PC-9 (cell line): Measurements from ENCODE around the gene ZNF217. TPM values are rescaled to one million over a fixed set of nuclear protein-coding genes. Genes with fewer than 3 reads are reported as not detected.
"Not testable (repeated sequence)": the region's sequence is repeated elsewhere in the genome, so short reads cannot be mapped to it uniquely, and the experiment has no call there.

Experiments
- BruUV-seq: library from RNA; stranded (reverse); fragments of 400-500 nt; replicated peaks from 2 replicates; lab custom pipeline; 2021; lab: Mats Ljungman, UMichigan
- CTCF ChIA-PET: fragments of 300-600 bp; sonication (Branson Sonifier 250); formaldehyde crosslinking; loops from one replicate; lab custom pipeline; 2022; ENCODE audit warnings: antibody characterized with exemption; lab: Charles Lee
- POLR2A ChIA-PET: fragments of 300-600 bp; sonication (Branson Sonifier 250); formaldehyde crosslinking; loops from one replicate; lab custom pipeline; 2022; ENCODE audit warnings: antibody characterized with exemption; ENCODE audit not compliant: unreplicated experiment; lab: Charles Lee
- DNase-seq, 2 experiments: peaks; one replicate each; pipeline versions ENCODE4 v3.0.0 to v3.0.0-alpha.2; 2015 to 2022; ENCODE audit warnings: mixed read lengths in 1 of 2
- H2AFZ ChIP-seq: fragments of 200-600 bp; sonication (generic); 2 replicates; pipeline ENCODE4 v1.8.1; 2017; ENCODE audit warnings: antibody characterized with exemption
- H3F3A ChIP-seq: fragments of 200-600 bp; sonication (generic); 2 replicates; pipeline ENCODE4 v1.8.1; 2017; ENCODE audit warnings: antibody characterized with exemption, mild to moderate bottlenecking, low read depth; ENCODE audit not compliant: insufficient read depth
- H3K27ac ChIP-seq: fragments of 200-600 bp; sonication (generic); 2 replicates; pipeline ENCODE4 v1.6.1; 2016; ENCODE audit warnings: mixed run types
- H3K27me3 ChIP-seq: fragments of 200-600 bp; sonication (generic); 2 replicates; pipeline ENCODE4 v1.6.1; 2016; ENCODE audit warnings: low read depth, mixed run types; ENCODE audit not compliant: insufficient read depth
- H3K36me3 ChIP-seq: fragments of 200-600 bp; sonication (generic); 2 replicates; pipeline ENCODE4 v1.6.1; 2016; ENCODE audit warnings: low read depth, mixed run types
- H3K4me1 ChIP-seq: fragments of 200-600 bp; sonication (generic); replicated peaks from 2 replicates; pipeline ENCODE4 v1.6.1; 2016; ENCODE audit warnings: mixed run types; ENCODE audit not compliant: insufficient read depth
- H3K4me2 ChIP-seq: fragments of 200-600 bp; sonication (generic); 2 replicates; pipeline ENCODE4 v1.6.1; 2017; ENCODE audit warnings: mixed run types
- H3K4me3 ChIP-seq: fragments of 200-600 bp; sonication (generic); 2 replicates; pipeline ENCODE4 v1.6.1; 2016; ENCODE audit warnings: mixed run types
- H3K79me2 ChIP-seq: fragments of 200-600 bp; sonication (generic); 2 replicates; pipeline ENCODE4 v1.6.1; 2017; ENCODE audit warnings: low read depth, mixed run types
- H3K9me2 ChIP-seq: fragments of 200-600 bp; sonication (generic); 2 replicates; pipeline ENCODE4 v1.8.1; 2017; ENCODE audit warnings: mild to moderate bottlenecking; ENCODE audit not compliant: insufficient read depth
- H3K9me3 ChIP-seq: fragments of 200-600 bp; sonication (generic); 2 replicates; pipeline ENCODE4 v1.8.1; 2016; ENCODE audit warnings: low read depth; ENCODE audit not compliant: insufficient read depth
- H4K20me1 ChIP-seq: fragments of 200-600 bp; sonication (generic); 2 replicates; pipeline ENCODE4 v1.8.1; 2017; ENCODE audit not compliant: insufficient read depth
- EZH2 ChIP-seq: fragments of 200-600 bp; sonication (generic); IDR thresholded peaks from 2 replicates; pipeline ENCODE4 v1.8.0; 2017; ENCODE audit warnings: antibody characterized with exemption, low read depth
- intact Hi-C: fragments of 100-400 bp; cut with micrococcal nuclease; formaldehyde crosslinking; loops from one replicate; pipeline ENCODE4 v1.10.0; 2022; ENCODE audit not compliant: unreplicated experiment
- total RNA-seq: library from RNA; stranded (reverse); gene quantifications from 2 replicates; pipeline ENCODE4 v1.2.3, GENCODE V29; 2021
- TF ChIP-seq, protein P1 (sequence below): fragments of 200-600 bp; sonication (generic); conservative IDR thresholded peaks from 2 replicates; pipeline ENCODE4 v1.6.1; 2017; ENCODE audit warnings: mixed run types, antibody characterized with exemption, mild to moderate bottlenecking, moderate library complexity

Gene ZNF217
- total RNA-seq, 1 experiment from 2014 or later: 63.8 TPM

GRCh38 chr20:53589321-53590065 lies 4.1 kb downstream of the ZNF217 start:
- Histone ChIP-seq H3K27ac (peak overlapping the region; percentile 98), H3K4me2 (peak overlapping the region; percentile 94), H3K79me2 (peaks cover 90% of the 10 kb centered on the region), H3K36me3 (peaks cover 24% of the 10 kb centered on the region), H3K4me3 (peak overlapping the region; percentile 99), H3K4me1 (peaks cover 62% of the 10 kb centered on the region), H3F3A (peaks cover 21% of the 10 kb centered on the region)
- DNase-seq, H3K9me3 ChIP-seq, BruUV-seq, H3K9me2 ChIP-seq, H3K27me3 ChIP-seq, CTCF ChIA-PET, H2AFZ ChIP-seq, H4K20me1 ChIP-seq: not testable (repeated sequence)
- POLR2A ChIA-PET: interaction anchor here (0.6 kb wide), 1 partner anchor 9 kb away, joined by 3 read pairs; no protein-coding TSS in a partner anchor
- intact Hi-C loops: loop anchor here (5.0 kb wide), 2 partner anchors 278 to 328 kb away; no protein-coding TSS in a partner anchor

DNA sequence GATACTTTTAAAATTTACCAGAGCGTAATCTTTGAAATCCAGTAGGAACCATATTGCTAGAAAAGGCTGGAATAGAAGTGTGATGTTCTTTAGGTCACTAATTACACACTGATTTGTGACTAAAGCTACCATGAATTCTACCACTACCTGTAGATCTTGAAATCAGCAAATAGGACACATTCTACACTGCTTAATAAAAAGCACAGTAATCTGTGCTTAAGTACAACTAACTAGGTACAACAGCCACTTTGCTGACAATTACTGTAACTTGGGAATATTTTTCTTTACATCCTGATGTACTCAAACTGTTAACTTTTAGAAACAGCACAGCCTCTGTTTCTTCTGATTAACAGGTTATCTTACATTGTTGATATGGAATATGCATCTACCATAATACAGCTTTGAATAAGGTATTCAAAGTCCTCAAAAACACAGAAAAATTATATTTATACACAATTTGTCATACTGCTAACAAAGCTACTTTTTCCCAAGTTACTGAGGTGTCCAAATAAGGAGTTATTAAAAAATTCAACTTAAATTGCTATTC lies 6.4 kb downstream of the ZNF217 start:
- BruUV-seq, CTCF ChIA-PET, H3K27me3 ChIP-seq, H4K20me1 ChIP-seq, H2AFZ ChIP-seq, H3K9me3 ChIP-seq, intact Hi-C loops, POLR2A ChIA-PET, H3K9me2 ChIP-seq, DNase-seq: not testable (repeated sequence)
- Histone ChIP-seq H3F3A (peaks cover 43% of the 10 kb centered on the region), H3K36me3 (peaks cover 30% of the 10 kb centered on the region), H3K4me1 (peaks cover 85% of the 10 kb centered on the region), H3K4me3 (peak overlapping the region; percentile 22; the same call in 1 of the 2 replicates), H3K27ac (peak overlapping the region; percentile 26), H3K79me2 (peaks cover 99% of the 10 kb centered on the region), H3K4me2 (peak overlapping the region; percentile 63)

- DNase-seq: no peak
- TF ChIP-seq, protein P1, sequence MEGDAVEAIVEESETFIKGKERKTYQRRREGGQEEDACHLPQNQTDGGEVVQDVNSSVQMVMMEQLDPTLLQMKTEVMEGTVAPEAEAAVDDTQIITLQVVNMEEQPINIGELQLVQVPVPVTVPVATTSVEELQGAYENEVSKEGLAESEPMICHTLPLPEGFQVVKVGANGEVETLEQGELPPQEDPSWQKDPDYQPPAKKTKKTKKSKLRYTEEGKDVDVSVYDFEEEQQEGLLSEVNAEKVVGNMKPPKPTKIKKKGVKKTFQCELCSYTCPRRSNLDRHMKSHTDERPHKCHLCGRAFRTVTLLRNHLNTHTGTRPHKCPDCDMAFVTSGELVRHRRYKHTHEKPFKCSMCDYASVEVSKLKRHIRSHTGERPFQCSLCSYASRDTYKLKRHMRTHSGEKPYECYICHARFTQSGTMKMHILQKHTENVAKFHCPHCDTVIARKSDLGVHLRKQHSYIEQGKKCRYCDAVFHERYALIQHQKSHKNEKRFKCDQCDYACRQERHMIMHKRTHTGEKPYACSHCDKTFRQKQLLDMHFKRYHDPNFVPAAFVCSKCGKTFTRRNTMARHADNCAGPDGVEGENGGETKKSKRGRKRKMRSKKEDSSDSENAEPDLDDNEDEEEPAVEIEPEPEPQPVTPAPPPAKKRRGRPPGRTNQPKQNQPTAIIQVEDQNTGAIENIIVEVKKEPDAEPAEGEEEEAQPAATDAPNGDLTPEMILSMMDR: no peak
- TF ChIP-seq EZH2: no peak
- POLR2A ChIA-PET: no interaction called here
- Histone ChIP-seq H3K36me3 (peaks cover 33% of the 10 kb centered on the region), H3K4me3 (peak overlapping the region; percentile 22; the same call in 1 of the 2 replicates), H3K27ac (peak overlapping the region; percentile 26; the same call in 1 of the 2 replicates), H3K4me1 (peaks cover 91% of the 10 kb centered on the region), H3K27me3 (no peaks in the 10 kb centered on the region), H3K4me2 (peak overlapping the region; percentile 63; the same call in 1 of the 2 replicates), H4K20me1 (no peaks in the 10 kb centered on the region), H3F3A (peaks cover 49% of the 10 kb centered on the region), H3K79me2 (peaks cover 99% of the 10 kb centered on the region), H2AFZ (no peak overlapping the region), H3K9me3 (no peaks in the 10 kb centered on the region), H3K9me2 (no peaks in the 10 kb centered on the region)
- intact Hi-C loops: no loop called here
- no TSS peak for BruUV-seq
- CTCF ChIA-PET: no interaction called here
Observed at GRCh38 chr20:53586640-53587039, 7.0 kb downstream of the ZNF217 start.

DNA sequence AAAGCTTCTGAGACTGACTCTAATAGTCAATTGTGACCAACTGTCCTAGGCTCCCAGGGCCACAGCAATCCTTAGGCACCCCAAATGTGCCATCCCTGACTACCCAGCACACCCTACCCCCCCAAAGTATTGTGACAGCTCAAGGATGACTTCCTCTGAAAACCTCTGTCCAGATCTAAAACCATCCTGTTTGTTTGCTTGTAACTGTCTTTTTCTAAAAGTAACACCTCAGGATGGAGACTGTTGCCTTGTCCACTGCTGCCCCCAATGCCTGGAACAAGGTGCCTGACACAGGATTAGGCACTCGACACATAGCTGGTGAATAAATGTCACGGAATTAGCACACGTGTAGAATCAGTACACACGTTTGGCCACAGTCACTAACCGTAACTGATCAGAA lies 7.7 kb downstream of the ZNF217 start:
- H3K79me2 ChIP-seq: peaks cover 99% of the 10 kb centered on the region
- peaks cover 49% of the 10 kb centered on the region for H3F3A ChIP-seq
- H3K9me3 ChIP-seq, CTCF ChIA-PET, DNase-seq, BruUV-seq, H2AFZ ChIP-seq, H3K27me3 ChIP-seq, H4K20me1 ChIP-seq, H3K4me3 ChIP-seq, POLR2A ChIA-PET, H3K9me2 ChIP-seq, intact Hi-C loops: not testable (repeated sequence)
- peaks cover 41% of the 10 kb centered on the region for H3K36me3 ChIP-seq
- H3K27ac ChIP-seq: peak overlapping the region; percentile 91
- H3K4me1 ChIP-seq: peaks cover 98% of the 10 kb centered on the region
- H3K4me2 ChIP-seq: peak overlapping the region; percentile 63

DNA sequence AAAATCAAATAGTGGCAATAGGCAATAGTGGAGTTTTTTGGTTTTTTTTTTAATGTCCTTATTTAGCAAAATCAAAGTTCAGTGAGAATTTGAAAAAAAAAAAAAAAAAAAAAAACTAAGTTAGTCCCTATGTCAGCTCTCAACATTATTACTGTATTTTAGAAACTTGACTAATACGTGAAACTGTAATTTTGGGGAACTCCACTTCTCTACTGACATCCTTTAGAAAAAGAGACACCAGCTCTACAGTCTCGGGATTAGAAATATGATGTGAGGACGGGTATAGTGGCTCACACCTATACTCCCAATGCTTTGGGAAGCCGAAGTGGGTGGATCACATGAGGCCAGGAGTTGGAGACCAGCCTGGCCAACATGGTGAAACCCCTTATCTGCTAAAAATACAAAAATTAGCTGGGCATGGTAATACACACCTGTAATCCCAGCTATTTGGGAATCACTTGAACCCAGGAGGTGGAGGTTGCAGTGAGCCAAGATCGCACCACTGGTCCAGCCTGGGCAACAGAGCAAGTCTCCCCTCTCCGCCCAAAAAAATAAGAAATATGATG lies 8.6 kb downstream of the ZNF217 start:
- peak overlapping the region; percentile 63 for H3K4me2 ChIP-seq
- peaks cover 56% of the 10 kb centered on the region for H3F3A ChIP-seq
- H3K27me3 ChIP-seq, H3K9me3 ChIP-seq, H3K9me2 ChIP-seq, H3K4me3 ChIP-seq, POLR2A ChIA-PET, CTCF ChIA-PET, H2AFZ ChIP-seq, DNase-seq, H4K20me1 ChIP-seq, intact Hi-C loops, BruUV-seq: not testable (repeated sequence)
- peaks cover 49% of the 10 kb centered on the region for H3K36me3 ChIP-seq
- peak overlapping the region; percentile 91 for H3K27ac ChIP-seq
- H3K79me2 ChIP-seq: peaks cover 99% of the 10 kb centered on the region
- peaks cover 100% of the 10 kb centered on the region for H3K4me1 ChIP-seq

DNA sequence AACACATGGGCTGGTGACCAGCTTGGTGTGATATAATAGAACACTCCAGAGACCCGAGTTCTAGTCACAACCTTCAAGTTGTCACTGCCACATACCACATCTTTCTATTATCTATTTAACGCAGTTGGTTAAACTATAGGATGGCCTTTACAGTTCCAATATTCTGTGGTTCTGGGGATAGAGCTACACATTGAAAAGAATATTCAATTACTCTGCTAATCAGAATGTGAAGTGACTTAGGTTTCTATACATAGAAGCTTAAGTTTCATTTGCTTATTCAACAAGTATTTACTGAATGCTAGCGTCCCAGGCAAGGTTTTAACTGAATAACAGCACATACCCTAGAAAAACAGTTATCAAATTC lies 9.1 kb downstream of the ZNF217 start:
- BruUV-seq, CTCF ChIA-PET, H3K9me2 ChIP-seq, POLR2A ChIA-PET, H4K20me1 ChIP-seq, intact Hi-C loops, H3K9me3 ChIP-seq, H3K27me3 ChIP-seq, DNase-seq, H2AFZ ChIP-seq: not testable (repeated sequence)
- H3F3A ChIP-seq: peaks cover 59% of the 10 kb centered on the region
- H3K27ac ChIP-seq: peak overlapping the region; percentile 91
- peaks cover 100% of the 10 kb centered on the region for H3K4me1 ChIP-seq
- peak overlapping the region; percentile 18; the same call in 1 of the 2 replicates for H3K4me3 ChIP-seq
- peak overlapping the region; percentile 63 for H3K4me2 ChIP-seq
- H3K36me3 ChIP-seq: peaks cover 51% of the 10 kb centered on the region
- peaks cover 99% of the 10 kb centered on the region for H3K79me2 ChIP-seq
